Breast epithelium (tissue), 3 donors: Measurements from ENCODE around the gene SIL1.

ENCODE experiments used
- CTCF ChIP-seq, 3 donors: fragments of 450-650 bp; IDR thresholded peaks; one replicate each; pipeline ENCODE4 v1.5.1; 2016 to 2017; ENCODE audit warnings: antibody characterized with exemption in 3 of 3, mild to moderate bottlenecking in 3 of 3, moderate library complexity in 3 of 3
- POLR2A ChIP-seq: fragments of 450-650 bp; IDR thresholded peaks from one replicate; pipeline ENCODE4 v1.6.1; 2016; ENCODE audit warnings: antibody characterized with exemption, mild to moderate bottlenecking, moderate library complexity

- TF ChIP-seq CTCF (IDR thresholded peaks at IDR 0.05), result no peak
- TF ChIP-seq POLR2A, result no peak
Measured at GRCh38 chr5:138925090-138925635, 273.0 kb downstream of the SIL1 start.
